Esophagus muscularis mucosa (tissue), 3 donors: ENCODE data around the gene TPO.

Experiments
- POLR2A ChIP-seq: fragments of 450-650 bp; IDR thresholded peaks from one replicate; pipeline ENCODE4 v1.6.1; 2017; ENCODE audit warnings: antibody characterized with exemption, moderate library complexity, mild to moderate bottlenecking, low read depth
- POLR2AphosphoS5 ChIP-seq, 2 donors: sonication (generic); formaldehyde crosslinking; IDR thresholded peaks; one replicate each; pipeline ENCODE4 v1.6.1; 2017; ENCODE audit warnings: antibody characterized with exemption in 2 of 2
- TF ChIP-seq, protein P1 (sequence below), 3 experiments: fragments of 200-600 bp in 2 of 3; fragments of 450-650 bp in 1 of 3; sonication (generic) in 2 of 3; IDR thresholded peaks; one replicate each; pipeline ENCODE4 v1.5.1; 2017 to 2019; ENCODE audit warnings: antibody characterized with exemption in 3 of 3, mild to moderate bottlenecking in 2 of 3, moderate library complexity in 1 of 3

DNA sequence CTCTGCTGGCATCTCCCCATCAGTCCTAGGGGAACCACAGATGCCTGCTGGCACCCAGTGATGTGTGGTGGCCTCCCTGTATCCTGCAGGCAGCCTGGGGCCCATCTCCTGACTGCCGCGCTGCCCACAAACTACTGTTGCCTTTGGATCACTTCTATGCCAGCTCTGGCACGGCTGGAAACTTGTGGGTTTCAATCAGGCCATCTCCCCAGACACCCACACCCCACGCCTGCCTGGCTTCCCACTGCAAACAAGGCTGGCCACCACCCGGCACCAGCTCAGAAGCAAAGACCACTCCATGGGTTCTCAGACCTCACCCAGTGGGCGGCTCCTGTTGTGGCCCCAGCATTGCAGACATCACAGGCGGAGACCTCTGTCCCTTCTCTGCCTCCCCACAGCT is 15.1 kb upstream of the TPO start:
- TF ChIP-seq, protein P1, sequence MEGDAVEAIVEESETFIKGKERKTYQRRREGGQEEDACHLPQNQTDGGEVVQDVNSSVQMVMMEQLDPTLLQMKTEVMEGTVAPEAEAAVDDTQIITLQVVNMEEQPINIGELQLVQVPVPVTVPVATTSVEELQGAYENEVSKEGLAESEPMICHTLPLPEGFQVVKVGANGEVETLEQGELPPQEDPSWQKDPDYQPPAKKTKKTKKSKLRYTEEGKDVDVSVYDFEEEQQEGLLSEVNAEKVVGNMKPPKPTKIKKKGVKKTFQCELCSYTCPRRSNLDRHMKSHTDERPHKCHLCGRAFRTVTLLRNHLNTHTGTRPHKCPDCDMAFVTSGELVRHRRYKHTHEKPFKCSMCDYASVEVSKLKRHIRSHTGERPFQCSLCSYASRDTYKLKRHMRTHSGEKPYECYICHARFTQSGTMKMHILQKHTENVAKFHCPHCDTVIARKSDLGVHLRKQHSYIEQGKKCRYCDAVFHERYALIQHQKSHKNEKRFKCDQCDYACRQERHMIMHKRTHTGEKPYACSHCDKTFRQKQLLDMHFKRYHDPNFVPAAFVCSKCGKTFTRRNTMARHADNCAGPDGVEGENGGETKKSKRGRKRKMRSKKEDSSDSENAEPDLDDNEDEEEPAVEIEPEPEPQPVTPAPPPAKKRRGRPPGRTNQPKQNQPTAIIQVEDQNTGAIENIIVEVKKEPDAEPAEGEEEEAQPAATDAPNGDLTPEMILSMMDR (IDR thresholded peaks at IDR 0.05) = no peak
- TF ChIP-seq POLR2A (no peak), POLR2AphosphoS5 (IDR thresholded peaks at IDR 0.05) (no peak)
